DMS114 treated with DMSO at 0.1 percent for 48 hours (cell line): ENCODE data around the gene PMEL.
"Not testable (repeated sequence)": the region's sequence is repeated elsewhere in the genome, so short reads cannot be mapped to it uniquely, and the experiment has no call there.

Source experiments
- DNase-seq: peaks from one replicate; lab custom pipeline; 2025; ENCODE audit not compliant: unreplicated experiment; lab: John Stamatoyannopoulos, UW

The PMEL gene

DNA sequence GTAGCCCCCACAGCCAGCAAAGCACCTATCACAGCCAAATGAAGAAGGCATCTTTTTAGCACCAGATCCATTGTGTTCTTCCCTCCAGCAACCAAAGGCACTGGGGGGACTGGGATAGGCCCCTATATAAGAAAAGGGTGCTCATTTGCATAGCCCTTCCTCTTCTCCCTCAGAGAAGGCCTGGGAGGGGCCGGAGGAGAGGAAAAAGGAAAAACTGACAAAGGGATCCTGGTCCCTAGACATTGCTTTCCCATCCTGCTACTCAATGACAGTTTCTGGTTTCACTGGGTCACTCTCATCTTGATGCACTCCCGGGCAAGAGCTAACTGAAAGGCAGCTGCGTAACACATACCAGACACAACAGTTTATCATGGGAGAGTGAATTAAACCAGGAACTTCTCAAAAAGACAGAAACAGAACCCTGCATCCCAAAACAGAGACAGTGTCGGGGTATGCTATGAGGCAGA is at the start of gene PMEL:
PMEL (minus strand) TSS at position 102 of the 467 bp plus-strand sequence; CDS start at position 71, 31 bp downstream.
- DNase-seq, result no peak

DNA sequence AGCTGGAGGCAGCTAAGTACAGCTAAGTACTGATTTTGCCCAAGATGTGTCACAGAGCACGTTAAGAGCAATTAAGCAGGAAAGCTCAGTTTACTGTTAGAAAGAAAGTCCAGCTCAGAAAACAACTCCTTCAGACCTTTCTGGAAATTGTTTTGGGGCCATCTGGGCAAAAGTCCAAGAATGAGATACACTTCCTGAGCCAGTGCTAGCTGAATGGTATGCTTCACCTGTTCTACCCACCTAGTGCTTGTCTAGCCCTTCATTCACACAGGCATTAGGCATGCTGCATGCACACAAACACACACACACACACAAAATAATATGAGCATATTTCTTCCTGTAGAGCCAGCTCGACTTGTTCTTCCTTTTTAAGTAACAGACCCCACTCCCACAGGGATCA is 48.4 kb upstream of the PMEL start:
- no peak for DNase-seq

- DNase-seq, result no peak
Measured at GRCh38 chr12:56013482-56013881, 47.6 kb upstream of the PMEL start.

DNA sequence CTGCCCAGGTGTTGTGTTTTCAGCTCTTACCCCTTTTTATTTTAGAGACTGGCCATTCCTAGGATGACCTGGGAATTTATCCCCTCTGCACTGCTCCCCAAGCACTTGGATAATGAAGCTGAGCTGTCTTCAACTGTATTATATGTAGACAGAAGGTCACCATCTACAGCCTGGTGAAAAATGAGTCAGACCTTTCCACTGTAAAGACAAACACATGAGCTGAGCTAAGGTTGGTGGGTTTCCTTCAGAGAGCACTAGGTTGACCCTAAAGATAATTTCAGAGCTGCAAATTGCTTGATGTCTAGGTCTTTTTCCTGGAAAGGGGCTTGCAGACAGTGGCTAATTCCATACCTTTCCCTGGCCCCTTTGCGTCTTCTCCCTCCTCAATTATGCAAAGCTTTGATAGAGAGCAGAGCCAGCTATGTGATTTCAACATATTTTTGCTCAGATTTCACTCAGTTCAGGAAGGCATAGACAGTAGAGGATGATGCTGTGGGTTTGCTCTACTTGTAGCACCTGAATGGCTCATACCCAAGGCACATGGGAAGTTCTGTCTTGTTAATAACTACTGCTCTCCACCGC is 45.8 kb upstream of the PMEL start:
- DNase-seq, result no peak

- DNase-seq, result no peak
Measured at GRCh38 chr12:56010111-56010570, 44.3 kb upstream of the PMEL start.

DNA sequence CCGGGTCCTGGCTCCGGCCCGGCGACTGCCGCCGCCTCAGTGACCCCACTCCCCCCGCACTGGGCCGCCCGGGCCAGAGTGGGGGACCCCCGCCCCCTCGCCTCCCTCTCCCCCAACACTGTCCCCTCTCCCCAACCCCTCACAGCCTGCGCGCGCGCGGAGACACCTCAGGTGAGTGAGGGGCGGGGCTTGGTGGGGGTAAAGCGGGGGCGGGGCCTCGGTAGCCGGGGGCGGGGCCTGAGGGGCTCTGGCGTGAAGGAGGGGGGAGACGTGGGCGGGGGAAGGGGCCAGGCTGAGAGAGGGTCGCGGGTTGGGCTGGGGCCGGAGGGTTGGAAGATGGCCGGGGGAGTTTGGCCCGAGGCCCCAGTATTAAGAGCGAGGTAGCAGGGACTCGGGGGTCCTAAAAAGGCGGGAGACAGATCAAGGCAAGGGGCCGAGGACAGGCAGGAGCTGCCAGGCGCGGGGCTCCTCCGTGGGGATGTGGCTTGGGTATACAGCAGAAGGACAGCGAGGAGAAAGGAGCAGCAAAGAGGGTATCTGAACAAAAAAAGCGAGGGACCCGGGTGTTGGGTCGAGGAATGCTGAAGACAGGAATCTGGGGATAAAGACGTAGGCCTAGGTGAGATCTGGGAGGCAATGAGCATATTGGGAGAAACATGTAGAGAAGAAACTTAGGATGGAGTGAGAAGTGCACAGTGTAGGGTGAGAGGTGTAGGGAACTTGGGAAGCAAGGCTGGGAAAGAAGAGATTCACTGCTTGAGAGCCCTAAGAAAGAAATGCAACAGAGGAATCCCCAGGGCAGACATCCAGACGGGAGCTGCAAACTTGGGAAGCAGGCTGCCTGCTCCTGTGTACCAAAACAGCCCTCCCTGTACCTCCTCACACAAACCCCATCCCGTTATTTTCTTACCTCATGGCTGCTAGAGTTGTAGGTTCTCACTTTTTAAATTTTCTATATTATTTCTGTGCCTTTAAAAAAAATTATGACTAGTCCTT is 42.0 kb upstream of the PMEL start:
- DNase-seq, result peak; percentile 63

DNA sequence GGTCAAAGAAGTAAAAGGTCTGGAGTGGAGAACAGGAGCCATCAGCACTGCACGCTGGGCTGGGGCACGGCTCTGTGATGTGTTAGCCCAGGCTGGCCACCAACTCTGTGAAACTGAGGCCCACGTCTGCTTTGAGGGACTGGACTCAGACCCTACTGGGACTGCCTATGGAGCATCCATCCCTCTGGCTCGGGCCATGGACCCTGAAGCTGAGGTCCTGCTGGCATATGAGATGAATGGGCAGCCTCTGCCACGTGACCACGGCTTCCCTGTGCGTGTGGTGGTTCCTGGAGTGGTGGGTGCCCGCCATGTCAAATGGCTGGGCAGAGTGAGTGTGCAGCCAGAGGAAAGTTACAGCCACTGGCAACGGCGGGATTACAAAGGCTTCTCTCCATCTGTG is 38.4 kb upstream of the PMEL start:
- no peak for DNase-seq

DNA sequence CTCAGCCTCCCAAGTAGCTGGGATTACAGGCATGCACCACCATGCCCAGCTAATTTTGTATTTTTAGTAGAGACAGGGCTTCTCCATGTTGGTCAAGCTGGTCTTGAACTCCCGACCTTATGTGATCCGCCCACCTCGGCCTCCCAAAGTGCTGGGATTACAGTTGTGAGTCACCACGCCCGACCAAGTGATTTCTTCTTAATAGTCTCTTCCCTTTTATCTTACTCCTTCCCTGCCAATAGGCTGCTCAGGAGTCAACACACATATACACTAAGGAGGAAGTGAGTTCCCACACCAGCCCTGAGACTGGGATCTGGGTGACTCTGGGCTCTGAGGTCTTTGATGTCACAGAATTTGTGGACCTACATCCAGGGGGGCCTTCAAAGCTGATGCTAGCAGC is 37.5 kb upstream of the PMEL start:
- DNase-seq, result not testable (repeated sequence)

DNA sequence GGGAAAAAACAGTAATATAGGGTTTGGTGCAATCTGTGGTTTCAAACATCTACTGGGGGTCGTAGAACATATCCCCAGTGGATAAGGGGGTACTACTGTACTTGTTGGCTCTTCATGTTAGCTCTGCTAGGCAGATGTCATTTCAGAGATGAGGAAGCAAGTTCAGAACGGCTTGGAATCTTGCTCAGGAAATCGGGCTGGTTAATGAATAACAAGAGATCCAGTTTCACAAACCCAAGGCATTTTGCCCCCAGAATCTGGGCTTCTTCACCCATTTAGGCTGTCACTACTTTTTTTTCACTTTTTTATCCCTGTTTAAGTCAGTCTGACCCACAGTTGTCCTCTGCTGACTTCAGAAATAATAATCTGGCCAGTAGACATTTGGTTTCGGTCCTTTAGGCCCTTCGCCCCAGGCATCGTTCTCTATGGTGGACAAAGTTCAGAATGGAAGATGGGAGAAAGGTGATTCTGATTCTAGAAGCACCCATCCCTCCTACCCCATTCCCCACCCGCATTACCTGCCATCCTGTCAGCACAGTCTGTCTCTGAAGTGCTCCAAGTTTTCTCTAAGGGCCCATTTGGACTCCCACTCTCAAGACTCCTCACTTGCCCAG is 35.8 kb upstream of the PMEL start:
- DNase-seq, result no peak

- not testable (repeated sequence) for DNase-seq
Measured at GRCh38 chr12:55999999-56000540, 34.2 kb upstream of the PMEL start.

DNA sequence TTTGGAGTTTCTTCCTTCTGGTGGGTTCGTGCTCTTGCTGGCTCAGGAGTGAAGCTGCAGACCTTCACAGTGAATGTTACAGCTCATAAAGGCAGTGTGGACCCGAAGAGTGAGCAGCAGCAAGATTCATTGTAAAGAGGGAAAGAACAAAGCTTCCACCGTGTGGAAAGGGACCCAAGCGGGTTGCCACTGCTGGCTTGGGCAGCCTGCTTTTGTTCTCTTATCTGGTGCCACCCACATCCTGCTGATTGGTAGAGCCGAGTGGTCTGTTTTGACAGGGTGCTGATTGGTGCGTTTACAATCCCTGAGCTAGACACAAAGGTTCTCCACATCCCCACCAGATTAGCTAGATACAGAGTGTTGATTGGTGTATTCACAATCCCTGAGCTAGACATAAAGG is 33.7 kb upstream of the PMEL start:
- not testable (repeated sequence) for DNase-seq

DNA sequence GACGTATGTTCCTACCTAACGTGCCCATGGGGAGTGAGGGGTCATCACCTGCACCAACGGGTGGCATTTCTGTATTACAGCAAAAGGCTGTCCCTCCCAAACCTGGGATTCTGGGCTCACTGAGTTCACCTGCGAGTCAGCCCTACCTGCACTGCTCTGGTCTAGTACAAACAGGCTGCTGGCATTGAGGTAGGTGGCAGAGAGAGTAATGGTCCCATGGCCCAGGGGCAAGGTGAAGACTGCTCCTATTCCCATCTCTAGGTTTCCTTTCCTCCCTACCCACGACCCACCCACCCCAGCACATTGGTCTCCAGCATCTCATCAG is 31.7 kb upstream of the PMEL start:
- no peak for DNase-seq

DNA sequence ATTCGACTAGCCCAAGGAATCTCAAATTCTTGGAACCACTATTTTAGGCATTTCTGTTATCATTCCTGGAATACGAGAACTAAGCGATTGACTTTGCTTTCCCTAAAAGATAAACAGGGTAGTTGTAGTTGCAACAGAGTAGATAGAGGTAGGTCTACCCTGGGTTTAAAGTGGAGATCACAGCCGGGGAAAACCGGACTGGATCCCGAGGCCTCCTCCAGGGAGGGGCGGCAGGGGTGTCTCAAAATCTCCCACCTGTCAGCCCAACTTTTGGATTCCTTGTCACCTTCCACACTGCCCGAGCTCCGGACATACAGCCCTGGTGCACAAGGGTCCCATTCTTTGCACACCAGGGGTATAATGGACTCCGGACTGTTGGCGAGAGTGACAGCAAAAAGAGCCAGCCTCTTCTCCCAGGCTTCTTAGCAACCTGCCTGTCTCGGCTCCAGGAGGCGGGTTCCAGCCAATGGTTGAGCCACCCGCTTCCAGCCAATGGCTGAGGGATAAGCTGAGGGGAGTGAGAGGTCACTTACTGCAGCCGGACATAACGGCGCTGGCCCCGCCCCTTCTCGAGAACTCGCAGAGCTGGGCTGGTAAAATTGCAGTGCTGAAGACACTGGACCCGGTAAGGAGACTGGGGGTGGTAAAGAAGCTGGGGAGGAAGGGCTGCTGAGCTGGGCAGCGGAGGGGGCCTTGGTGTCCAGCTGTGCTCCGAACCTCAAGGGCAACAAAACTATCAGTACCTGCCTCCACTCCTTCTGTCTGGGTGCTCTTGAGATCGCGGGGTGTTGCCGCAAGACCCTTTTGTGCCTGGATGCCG is 31.1 kb upstream of the PMEL start, which contains the start of gene SUOX:
SUOX (plus strand) TSS at position 562 of the 820 bp plus-strand sequence. CDS start 4,946 bp downstream, outside the sequence.
- DNase-seq, result peak; percentile 98

DNA sequence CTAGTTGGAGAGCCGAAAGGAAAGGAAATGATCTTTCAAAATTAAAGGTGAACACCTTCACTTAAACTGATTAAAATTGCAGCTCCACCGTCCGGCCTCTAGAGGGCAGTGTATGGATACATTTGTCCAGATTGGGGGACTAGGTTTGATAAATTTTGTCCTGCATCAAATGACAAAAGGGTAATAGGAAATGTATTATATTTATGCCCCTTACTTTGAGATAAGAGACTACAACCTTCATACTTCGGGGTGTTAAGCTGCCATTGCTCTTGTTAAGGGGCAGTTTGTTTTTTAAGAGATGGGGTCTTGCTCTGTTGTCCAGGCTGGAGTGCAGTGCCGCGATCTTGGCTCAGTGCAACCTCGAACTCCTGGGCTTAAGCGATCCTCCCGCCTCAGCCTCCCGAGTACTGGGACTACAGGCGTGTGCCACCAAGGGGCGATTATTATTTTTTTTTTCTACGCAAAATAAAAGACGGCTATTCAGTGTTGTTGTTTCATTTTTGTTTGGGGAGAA is 30.4 kb upstream of the PMEL start:
- peak; percentile 76 for DNase-seq

GRCh38 chr12:55995366-55995765 is 29.5 kb upstream of the PMEL start:
- no peak for DNase-seq

GRCh38 chr12:55993230-55993853 is 27.5 kb upstream of the PMEL start:
- DNase-seq, result no peak

- no peak for DNase-seq
Measured at GRCh38 chr12:55991110-55991509, 25.3 kb upstream of the PMEL start.

GRCh38 chr12:55985976-55986375 is 20.1 kb upstream of the PMEL start:
- not testable (repeated sequence) for DNase-seq

DNA sequence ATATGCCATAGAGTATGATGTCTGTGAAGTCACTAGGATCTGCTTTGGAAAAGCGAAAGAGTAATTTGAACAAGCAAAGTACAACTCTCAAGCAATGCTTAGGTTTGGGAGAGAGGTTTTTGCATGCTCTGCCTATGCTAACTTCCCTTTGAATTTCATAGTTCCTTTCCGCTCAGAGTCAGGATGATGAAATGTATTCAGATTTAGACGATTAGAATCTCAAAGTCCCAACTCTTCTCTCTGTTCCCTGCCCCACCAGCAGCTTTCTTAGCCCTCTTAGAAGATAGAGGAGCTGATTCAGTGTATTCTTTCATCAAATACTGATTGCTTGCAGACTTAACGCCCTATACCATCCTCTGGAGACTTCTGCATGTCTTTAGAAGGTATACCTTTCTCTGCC is 19.5 kb upstream of the PMEL start:
- DNase-seq, result no peak

GRCh38 chr12:55984861-55985260 is 19.0 kb upstream of the PMEL start:
- no peak for DNase-seq
